Hippocampal formation (tissue), 2 donors: ENCODE data around the gene RSPO3.
"Not testable (repeated sequence)": the region's sequence is repeated elsewhere in the genome, so short reads cannot be mapped to it uniquely, and the experiment has no call there.

ENCODE experiments used
- DNase-seq, 2 donors: peaks; one replicate each; lab custom pipeline; 2025; lab: John Stamatoyannopoulos, UW

RSPO3 gene, protein sequence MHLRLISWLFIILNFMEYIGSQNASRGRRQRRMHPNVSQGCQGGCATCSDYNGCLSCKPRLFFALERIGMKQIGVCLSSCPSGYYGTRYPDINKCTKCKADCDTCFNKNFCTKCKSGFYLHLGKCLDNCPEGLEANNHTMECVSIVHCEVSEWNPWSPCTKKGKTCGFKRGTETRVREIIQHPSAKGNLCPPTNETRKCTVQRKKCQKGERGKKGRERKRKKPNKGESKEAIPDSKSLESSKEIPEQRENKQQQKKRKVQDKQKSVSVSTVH

DNA sequence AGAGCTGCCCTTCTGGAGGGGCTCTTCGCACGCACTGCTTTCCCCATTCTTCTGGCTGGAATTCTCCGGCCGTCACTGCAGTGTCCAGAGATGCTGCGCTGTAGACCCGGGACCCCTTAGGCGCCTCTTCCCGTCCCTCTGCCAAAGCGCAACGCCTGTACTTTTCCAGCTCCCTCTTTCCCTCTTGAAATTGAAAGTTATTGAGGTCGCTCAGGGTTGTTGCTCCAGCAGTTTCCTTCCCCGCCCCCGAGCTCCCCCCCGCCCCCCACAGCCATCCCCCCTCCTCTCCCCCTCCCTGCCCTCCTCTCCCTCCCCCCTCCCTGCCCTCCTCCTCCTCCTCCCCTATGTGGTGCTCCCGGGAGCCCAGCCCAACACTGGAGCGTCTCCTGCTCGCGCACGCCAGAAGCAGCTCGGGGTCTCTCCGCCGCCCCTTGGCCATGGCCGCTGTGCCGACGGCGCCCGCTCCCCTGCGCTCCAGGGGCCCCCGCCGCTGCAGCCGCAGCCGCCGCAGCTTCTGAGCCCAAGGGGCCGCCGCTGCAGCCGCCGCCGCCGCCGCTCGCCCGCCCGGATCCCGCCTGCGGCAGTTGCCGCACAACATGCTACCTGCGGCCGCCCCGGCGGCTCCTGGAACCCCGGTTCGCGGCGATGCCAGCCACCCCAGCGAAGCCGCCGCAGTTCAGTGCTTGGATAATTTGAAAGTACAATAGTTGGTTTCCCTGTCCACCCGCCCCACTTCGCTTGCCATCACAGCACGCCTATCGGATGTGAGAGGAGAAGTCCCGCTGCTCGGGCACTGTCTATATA, at the start of gene RSPO3:
Gene RSPO3, plus strand, starts transcription at position 374 of the 804 bp plus-strand sequence. CDS start 522 bp downstream, outside the sequence.
- no peak for DNase-seq

DNA sequence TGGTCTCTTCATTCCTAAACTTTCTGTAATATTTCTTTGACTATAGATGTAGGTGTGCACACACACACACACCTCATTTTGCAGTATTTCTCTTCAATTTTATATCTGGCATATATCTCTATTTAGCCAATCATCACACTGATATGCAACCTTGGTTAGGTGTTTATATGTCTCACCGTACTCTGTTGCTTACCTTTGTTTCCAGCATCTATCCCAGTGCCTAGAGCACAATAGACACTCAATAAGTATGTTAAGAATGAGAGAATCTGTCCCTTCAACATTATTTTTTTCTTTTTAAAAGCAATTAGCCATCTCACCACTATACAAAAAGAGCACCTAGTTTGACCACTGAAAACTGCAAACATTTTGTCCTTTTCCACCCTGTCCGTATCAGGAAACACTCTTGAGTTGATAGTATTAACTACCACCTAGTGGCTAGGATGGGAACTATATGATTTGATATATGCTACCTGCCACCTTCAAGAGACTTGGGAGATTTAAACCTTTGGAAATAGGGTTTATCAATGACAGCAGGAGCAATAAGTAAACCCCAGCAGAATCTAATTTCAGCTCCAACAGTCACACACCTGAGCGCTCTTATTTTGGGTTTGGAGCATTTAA, 48.7 kb upstream of the RSPO3 start:
- DNase-seq, result no peak

DNA sequence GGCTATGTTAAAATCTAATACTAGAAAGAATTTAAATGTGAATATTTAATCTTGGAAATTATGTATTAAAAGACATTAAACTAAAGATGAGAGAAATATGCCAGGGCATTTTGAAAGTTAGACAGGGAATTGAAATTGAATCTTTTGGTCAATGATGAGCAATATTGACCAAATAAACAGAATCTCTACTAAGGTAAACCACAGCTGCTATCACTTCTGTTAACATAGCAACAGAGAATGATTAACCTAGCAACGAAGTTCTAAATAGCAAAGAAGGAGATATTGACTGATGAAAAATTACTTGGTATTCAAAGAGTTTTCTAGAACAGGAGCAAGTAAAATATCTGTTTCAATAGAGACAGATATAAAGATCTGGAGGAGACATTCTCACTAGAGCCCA, 45.2 kb upstream of the RSPO3 start:
- no peak for DNase-seq

DNA sequence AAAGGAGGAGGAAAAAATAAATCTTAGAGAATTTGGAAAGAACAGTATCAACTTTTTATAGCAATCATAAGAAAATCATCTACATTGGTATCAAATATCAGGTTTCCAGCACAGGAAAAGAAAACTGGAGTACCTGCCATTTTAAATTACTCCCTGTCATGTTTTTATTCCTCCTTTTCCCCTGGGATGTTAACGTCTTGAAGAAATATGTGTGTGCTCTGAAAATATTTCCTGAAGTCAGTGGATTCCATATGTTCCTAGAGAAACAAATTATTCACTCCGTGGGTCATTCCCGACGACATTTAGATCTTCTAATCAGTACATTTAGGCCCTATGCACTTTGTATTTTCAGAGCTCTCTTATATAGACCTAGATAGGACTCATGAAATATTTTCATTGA, 42.0 kb upstream of the RSPO3 start:
- DNase-seq, result no peak

DNA sequence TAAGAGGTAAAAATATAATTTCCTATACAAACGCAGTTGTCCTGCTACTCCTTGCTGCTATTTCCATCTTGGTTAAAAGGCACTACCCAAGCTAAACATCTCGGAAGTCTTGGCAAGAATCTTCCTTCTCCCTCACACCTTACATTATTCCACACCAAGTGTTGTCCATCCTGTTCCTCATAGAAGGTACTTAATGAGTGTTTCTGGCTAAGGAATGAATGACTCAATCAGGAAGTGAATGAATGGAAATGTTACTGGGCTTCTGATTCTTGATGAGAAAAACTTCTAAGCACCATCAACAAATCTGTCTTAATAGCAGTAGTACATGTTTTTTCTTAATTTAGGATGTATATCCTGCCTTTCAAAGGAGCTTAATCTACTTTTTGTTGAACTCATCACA, 40.6 kb upstream of the RSPO3 start:
- no peak for DNase-seq

DNA sequence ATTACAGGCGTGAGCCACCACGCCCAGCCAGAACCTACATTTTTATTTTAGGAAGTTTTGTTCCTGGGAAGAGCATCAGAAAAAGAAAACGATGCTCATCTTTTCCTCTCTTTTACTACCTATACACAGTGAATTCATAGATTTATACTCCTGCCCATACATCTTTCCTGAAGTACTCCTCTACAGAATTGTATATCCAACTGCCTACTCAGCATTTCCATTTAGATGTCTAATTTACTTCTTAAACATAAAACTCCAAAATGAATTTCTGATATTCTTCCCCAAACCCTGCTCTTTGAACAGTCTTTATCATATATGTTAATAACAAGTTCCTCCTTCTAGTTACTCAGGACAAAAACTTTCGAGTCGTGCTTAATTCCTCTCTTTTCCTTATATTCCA, 39.8 kb upstream of the RSPO3 start:
- DNase-seq, result no peak

DNA sequence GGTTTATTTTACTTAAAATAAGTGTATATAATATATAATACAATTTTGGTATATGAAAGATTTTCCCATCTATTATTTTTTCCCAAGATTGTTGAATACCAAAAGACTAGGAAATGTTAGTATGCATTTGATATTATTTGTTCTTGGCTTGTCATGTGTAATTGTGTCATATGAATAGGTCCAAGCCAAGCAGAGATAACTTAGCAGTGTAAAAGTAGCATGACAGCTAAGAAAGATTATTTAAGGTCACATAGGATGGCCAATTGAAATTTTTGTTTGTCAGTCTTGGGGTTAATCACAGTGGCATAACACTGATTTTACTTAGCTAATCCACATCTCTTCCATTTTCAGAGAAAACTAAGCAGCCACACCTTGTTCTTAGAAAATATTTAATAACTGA, 38.8 kb upstream of the RSPO3 start:
- DNase-seq, result no peak

DNA sequence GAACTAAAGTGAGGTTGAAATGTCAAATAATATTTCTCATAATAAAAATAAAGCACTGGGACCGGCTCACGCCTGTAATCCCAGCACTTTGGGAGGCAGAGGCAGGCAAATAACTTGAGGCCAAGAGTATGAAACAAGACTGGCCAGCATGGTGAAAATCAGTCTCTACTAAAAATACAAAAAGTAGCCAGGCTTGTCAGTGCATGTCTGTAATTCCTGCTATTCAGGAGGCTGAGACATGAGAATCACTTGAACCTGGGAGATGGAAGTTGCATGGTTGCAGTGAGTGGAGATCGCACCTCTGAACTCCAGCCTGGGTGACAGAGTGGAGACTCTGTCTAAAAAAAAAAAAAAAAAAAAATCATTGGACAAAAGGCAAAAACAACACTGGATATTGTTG, 38.4 kb upstream of the RSPO3 start:
- DNase-seq, result no peak

DNA sequence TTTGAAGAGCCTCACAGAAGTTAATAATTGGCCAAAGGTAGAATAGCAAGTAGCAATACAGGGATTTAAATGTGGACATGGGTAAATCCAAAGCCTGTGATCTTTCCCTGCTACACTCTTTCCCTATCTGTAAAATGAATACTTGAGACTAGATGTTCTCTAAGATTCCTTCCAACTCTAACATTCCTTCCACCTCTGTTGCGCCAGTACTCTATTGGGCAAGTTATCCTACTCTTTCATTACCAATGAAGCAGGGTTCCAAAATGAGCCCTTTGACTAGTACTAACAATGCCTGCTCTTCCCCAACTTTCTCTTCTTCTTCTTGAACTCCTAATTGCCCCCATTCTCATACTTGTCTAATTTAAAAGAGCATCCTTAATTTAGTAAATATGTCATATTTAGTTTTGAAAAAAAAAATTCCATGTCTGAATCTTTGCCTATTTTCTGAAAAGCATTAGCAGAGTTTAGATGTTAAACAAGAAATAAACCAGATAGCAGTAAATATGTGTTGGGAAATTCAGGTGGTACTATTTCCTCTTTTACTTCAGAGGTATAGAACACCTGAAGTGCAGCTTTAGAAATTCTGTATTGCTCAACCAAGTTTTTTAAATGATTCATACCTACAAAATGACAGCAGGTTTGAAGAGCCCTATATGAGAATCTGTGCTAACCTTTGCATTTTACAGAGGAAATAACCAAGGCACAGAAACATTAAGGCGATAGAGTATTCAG, 35.1 kb upstream of the RSPO3 start:
- DNase-seq, result no peak

DNA sequence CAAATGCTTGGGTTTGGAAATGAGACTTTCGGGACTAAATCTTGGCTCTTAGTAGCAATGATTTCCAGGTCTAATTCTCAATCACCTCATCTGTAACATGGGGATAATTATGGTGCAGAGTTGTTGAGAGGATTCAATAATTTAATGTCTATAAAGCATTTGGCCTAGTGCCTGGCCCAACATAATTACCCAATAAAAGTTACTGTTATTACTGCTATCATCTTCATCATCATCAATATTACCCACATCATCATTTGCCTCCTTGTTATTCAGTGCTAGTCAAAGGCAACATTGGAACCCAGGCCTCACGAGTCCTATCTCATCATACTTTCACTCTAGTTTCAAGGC, 34.5 kb upstream of the RSPO3 start:
- DNase-seq, result no peak

DNA sequence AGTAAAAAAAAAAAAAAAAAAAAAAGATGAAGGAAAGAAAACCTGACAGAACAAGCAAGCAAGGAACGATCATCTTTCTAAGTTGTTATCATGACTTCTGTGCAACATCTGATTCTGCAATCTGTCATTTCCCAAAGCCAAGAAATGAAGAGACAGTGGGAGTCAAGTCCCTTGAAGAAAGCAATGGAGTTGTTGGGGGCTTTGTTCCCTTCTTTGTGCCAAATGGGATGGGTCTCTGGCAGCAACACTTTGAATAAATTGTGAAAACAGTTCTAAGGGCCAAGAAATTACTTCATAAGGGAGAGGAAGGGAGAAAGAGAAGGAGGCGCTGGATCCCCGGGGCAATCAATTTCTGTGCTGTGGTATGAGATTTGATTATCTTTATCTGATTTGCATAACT, 33.3 kb upstream of the RSPO3 start:
- DNase-seq, result no peak

DNA sequence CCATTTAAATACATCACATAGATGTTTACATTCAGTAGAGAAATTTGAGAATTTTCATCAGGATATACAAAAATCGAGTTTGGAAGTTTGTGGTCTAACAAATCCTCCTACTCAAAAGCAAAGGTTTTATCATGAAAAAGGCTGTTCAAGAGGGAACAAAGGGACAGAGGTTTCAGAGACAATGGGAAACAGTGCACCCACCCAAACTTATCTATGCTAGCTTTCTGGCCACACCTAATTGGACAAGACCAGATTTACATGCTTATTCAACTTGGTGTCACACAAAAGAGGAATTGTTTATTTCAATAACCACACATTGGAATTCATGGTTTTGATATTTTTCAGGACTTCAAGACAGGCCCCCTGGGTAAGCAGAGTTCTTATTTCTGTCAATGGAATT, 28.4 kb upstream of the RSPO3 start:
- DNase-seq, result no peak

DNA sequence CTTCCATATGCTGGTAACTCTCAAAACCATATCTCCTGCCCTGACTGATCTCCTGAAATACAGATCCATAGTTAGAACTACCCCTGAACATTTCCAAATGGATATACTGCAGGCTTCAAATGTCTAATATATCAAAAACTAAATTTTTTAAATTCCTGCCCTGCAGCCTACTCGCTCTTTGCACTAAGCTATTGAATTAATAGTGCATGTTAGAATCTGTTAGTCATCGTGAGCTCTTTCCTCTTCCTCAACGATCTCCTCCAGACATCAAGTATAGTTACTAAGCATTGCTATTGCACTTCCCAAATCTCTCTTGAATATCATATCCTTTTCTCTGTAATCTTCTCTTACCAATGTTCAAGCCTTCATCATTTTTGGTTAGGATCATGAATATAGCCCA, 26.0 kb upstream of the RSPO3 start:
- DNase-seq, result no peak

DNA sequence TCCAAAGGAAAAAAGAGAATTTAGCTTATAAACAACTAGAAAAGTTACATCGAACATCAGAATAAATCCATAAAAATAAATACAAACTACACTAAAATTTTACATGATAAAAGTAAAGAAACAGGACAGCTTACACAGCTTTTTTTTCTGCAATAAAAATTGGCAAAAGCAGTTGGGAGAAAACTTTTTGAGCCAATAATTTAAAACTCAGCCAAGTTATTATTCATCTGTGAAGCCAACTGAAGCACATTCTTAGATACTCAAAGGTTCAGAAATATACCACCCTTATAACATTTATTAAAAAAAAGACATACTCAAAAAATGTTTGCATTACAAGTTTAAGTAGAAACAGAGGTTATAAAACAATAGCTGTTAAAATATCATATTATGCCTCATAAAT, 23.7 kb upstream of the RSPO3 start:
- no peak for DNase-seq

DNA sequence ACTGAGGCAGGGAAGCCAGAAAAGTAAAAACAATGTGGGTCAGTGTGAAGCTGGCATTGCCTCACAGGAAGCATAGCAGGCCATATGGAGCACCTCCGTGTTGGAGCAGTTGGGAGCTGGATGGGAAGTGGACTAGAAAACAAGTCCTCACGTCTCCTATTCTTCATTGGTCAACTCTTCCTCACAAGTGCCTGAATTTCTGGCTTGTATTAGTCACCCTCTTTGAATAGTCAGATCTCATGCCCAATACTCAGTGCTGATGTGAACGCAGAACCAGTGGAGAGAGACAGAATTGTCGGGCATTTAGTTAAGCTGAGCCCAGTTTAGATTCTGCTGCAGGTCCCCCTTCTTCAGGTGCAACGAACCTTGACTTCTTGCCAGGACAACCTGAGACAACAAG, 22.3 kb upstream of the RSPO3 start:
- DNase-seq, result no peak

DNA sequence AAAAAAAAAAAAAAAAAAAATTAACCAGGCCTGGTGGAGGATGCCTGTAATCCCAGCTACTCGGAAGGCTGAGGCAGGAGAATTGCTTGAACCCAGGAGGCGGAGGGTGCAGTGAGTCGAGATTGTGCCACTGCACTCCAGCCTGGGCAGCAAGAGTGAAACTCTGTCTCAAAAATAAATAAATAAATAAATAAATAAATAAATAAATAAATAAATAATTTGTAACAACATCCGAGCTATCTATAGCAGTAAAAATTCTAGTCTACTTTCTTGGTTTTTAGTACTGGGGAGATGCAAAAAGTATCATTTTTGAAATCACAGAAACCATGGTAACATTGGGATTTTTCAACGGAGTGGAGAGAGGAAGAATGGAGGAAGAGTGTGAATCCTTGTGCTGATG, 21.0 kb upstream of the RSPO3 start:
- not testable (repeated sequence) for DNase-seq

DNA sequence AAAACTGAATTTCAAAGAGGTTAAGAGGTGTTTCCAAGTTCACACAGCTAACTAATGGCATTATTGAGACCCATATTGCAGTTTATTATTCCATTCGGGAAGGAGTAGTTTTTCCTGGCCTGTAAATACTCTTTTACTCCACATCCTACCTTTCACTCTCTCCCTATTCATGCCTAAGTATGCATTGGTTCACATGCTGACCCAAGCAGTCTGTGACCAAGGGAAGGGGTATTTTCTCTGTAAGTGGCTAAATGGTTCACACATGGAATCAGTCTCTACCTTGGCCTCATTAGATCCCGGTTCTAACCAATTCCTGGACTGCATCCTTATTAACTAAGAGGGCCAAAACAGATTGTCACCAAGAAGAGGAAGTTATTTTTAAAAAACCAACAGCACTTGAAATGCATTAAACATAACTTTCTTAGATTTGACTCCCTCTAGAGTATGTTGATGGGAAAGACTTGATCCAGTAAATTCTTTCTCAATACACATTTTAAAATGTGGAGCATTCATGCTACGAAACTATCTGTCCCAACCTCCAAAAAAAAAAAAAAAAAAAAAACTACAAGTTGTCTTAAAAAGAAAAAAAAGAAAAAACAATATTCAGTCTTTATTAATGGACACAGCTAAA, 17.8 kb upstream of the RSPO3 start:
- DNase-seq, result peak in 1 of 2 donors; percentile 23

DNA sequence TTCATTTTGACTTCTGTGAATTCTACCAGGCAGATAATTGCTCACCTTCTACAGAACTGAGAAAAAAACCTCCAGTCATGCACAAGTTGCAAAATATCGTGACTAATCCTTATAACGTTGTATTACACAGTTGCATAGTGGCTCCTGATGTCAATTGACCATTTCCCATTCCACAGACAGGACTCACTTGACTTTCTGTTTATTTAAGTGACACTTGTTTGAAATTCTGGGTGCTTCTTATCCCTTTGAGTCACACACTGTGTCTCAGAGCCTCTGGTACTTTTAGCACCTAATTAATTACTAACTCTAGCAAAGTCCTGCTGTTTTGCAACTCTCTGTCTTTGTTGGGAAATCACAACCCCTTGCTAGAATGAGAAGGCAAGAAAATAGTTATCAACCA, 16.2 kb upstream of the RSPO3 start:
- no peak for DNase-seq

DNA sequence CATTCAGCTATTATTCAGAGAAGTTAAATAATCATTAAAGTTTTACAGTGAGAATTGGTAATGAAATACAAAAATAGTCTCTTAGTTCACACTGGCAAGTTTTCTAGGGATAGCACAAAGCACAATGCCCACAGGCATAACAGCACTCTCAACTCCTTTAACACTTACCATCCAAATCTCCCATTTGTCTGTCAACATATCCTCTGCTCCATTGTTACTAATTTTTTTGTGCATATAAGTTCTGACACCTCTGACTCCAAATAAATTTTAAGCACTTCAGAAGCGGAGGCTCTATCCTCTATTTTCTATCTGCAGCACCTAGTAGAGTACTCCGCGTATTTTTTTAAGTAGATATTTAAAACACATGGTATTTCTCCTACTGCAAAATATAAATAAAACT, 15.6 kb upstream of the RSPO3 start:
- DNase-seq, result no peak

DNA sequence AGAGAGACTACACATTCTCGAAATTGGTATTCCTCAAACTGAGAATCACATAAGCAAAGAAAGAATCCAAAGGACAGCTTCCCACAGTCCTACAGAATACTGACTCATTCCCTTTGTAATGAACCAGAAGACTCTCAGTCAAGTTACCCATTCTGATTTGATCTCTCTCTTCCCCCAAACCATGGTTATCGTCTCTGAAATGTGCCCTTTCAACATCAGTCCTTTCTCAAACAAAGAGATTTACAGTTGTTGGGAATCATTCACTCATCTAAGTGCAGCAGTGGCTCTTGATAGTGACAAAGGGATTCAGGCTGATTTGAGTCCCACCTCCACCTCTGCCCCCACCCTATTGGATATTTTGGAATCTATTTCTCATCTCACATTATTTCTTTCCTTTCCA, 15.0 kb upstream of the RSPO3 start:
- no peak for DNase-seq

DNA sequence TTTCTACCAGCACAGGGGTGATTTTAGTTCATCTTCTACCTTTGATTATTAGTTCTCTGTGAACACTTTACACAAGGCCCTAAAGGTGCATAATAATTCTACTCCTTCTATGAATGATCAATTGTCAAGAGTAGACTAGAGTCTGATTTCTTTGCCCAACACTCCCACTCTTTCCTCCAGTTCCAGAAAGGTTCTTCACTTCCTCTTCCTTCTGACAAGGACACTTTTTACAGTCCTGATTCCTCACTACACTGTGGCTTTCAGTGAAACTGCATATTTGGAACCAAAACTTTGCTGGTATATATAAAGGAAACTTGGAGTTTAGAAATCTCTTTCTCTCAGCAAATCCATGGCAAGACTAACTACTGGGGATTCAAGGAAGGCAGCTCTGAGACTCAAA, 10.6 kb upstream of the RSPO3 start:
- no peak for DNase-seq

DNA sequence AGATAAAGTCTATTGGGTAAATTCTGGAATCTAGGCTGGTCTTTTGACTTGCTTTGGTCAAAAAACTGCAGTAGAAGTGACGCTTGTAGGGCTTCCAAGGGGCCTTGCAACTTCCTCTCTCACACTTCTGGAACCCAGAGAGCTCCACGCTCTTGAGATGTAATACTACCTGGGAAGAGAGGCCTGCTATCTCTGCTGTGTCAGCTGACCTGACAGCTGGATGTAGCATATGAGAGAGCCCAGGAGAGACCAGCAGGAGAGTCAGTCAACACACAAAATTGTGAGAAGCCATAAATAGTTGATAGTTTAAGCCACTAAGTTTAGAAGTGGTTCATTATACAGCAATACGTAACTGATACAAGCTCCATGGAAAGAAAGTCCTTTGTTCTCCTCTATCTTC, 7.8 kb upstream of the RSPO3 start:
- DNase-seq, result no peak
